Endothelial cell of umbilical vein (primary cell): Measurements from ENCODE around the gene SLC1A1.
A peak's percentile ranks its signal among the peaks of the same experiment; 100 is the strongest.

ENCODE experiments used
- CTCF ChIP-seq, 2 donors: IDR thresholded peaks; 1 replicate in 1 of 2; 2 replicates in 1 of 2; pipeline ENCODE4 v1.5.1; 2011; ENCODE audit warnings: low read length in 2 of 2, mild to moderate bottlenecking in 2 of 2, moderate library complexity in 2 of 2, control low read depth in 1 of 2, inconsistent platforms in 1 of 2, low read depth in 1 of 2; ENCODE audit not compliant: insufficient read depth in 1 of 2; ENCODE audit errors: extremely low read depth in 1 of 2
- EZH2 ChIP-seq: IDR thresholded peaks from 2 replicates; pipeline ENCODE4 v1.6.1; 2012; ENCODE audit warnings: borderline replicate concordance, low read depth, mild to moderate bottlenecking, moderate library complexity, low read length, inconsistent platforms; ENCODE audit not compliant: severe bottlenecking
- FOS ChIP-seq: IDR thresholded peaks from 2 replicates; pipeline ENCODE4 v1.6.1; 2011; ENCODE audit warnings: mild to moderate bottlenecking, low read length, moderate library complexity, borderline replicate concordance; ENCODE audit not compliant: insufficient read depth
- JUN ChIP-seq: IDR thresholded peaks from 2 replicates; pipeline ENCODE4 v1.6.1; 2011; ENCODE audit warnings: borderline replicate concordance, low read depth; ENCODE audit not compliant: insufficient read length, insufficient read depth
- MAX ChIP-seq: IDR thresholded peaks from 2 replicates; pipeline ENCODE4 v1.6.1; 2011; ENCODE audit not compliant: insufficient read depth, insufficient read length
- MYC ChIP-seq: IDR thresholded peaks from one replicate; pipeline ENCODE4 v1.6.1; 2011; ENCODE audit warnings: mild to moderate bottlenecking, low read depth, low read length
- POLR2A ChIP-seq: IDR thresholded peaks from 2 replicates; pipeline ENCODE4 v1.6.1; 2012; ENCODE audit warnings: low read depth, mild to moderate bottlenecking, control low read depth, low read length
- POLR2AphosphoS5 ChIP-seq: IDR thresholded peaks from 2 replicates; pipeline ENCODE4 v1.6.1; 2012; ENCODE audit warnings: low read depth, mild to moderate bottlenecking, control low read depth, low read length, moderate library complexity; ENCODE audit not compliant: insufficient read depth

GRCh38 chr9:4489919-4490704, at the start of gene SLC1A1:
- TF ChIP-seq EZH2: no peak
- peak; percentile 36 for TF ChIP-seq POLR2AphosphoS5
- no peak for TF ChIP-seq CTCF (IDR thresholded peaks at IDR 0.05; ENCODE audit: extremely low read depth in 1 of 2, insufficient read depth in 1 of 2, low read depth in 1 of 2, low read length in 2 of 2)
- TF ChIP-seq MAX: no peak
- no peak for TF ChIP-seq POLR2A
- no peak for TF ChIP-seq JUN
- TF ChIP-seq MYC: no peak
- TF ChIP-seq FOS: no peak
